Activated CD4-positive, CD25-positive, alpha-beta regulatory T cell treated with anti-CD3 and anti-CD28 coated beads, Interleukin-2, amount 50 U/mL, for 24 hours (primary cell): ENCODE data around the gene GOLT1B.
A peak's percentile ranks its signal among the peaks of the same experiment; 100 is the strongest.

Experiments
- ATAC-seq, 2 donors: fragments of 150-1000 bp; cut with Tn5 transposase; one replicate each; pipeline ENCODE4 v1.10.0; 2021; ENCODE audit warnings: mild to moderate bottlenecking in 1 of 2, moderate library complexity in 1 of 2

GOLT1B gene

GRCh38 chr12:21526053-21526452 lies 24.5 kb downstream of the GOLT1B start, which contains the start of gene SPX:
TSS of gene SPX (plus strand) at chr12:21526296. CDS start at chr12:21526473, 177 bp downstream.
- ATAC-seq: no peak

- no peak for ATAC-seq
Measured at GRCh38 chr12:21526721-21527345, 25.2 kb downstream of the GOLT1B start.

GRCh38 chr12:21527451-21528180 lies 26.0 kb downstream of the GOLT1B start:
- ATAC-seq: peak; percentile 91 to 92

GRCh38 chr12:21528953-21529352 lies 27.4 kb downstream of the GOLT1B start:
- no peak for ATAC-seq

- ATAC-seq: no peak
Measured at GRCh38 chr12:21529456-21529855, 27.9 kb downstream of the GOLT1B start.

GRCh38 chr12:21538061-21538653 lies 36.6 kb downstream of the GOLT1B start:
- ATAC-seq: no peak

GRCh38 chr12:21539797-21540196 lies 38.2 kb downstream of the GOLT1B start:
- ATAC-seq: peak; percentile 77 to 92

GRCh38 chr12:21541773-21542172 lies 40.2 kb downstream of the GOLT1B start:
- no peak for ATAC-seq

GRCh38 chr12:21542403-21542802 lies 40.8 kb downstream of the GOLT1B start:
- no peak for ATAC-seq

- ATAC-seq: no peak
Measured at GRCh38 chr12:21543151-21543550, 41.6 kb downstream of the GOLT1B start.

GRCh38 chr12:21545557-21545956 lies 44.0 kb downstream of the GOLT1B start:
- ATAC-seq: no peak

- no peak for ATAC-seq
Measured at GRCh38 chr12:21546716-21547115, 45.1 kb downstream of the GOLT1B start.

GRCh38 chr12:21547437-21547836 lies 45.8 kb downstream of the GOLT1B start:
- ATAC-seq: peak; percentile 58 to 64

GRCh38 chr12:21551841-21552465 lies 50.4 kb downstream of the GOLT1B start:
- no peak for ATAC-seq

GRCh38 chr12:21552635-21553328 lies 51.2 kb downstream of the GOLT1B start:
- ATAC-seq: no peak

GRCh38 chr12:21553329-21553675 lies 51.7 kb downstream of the GOLT1B start:
- ATAC-seq: no peak

GRCh38 chr12:21558100-21558679 lies 56.6 kb downstream of the GOLT1B start:
- peak; percentile 21 to 47 for ATAC-seq

- peak; percentile 61 to 67 for ATAC-seq
Measured at GRCh38 chr12:21559855-21560569, 58.4 kb downstream of the GOLT1B start.

- peak in 1 of 2 donors; percentile 50 for ATAC-seq
Measured at GRCh38 chr12:21561158-21561557, 59.6 kb downstream of the GOLT1B start.

GRCh38 chr12:21562859-21563258 lies 61.3 kb downstream of the GOLT1B start:
- no peak for ATAC-seq

- no peak for ATAC-seq
Measured at GRCh38 chr12:21566223-21566906, 64.8 kb downstream of the GOLT1B start.
